ENCODE data around the gene LHX6. TPM values are rescaled to one million over a fixed set of nuclear protein-coding genes. Genes with fewer than 3 reads are reported as not detected.

Gene LHX6
- total and polyA plus RNA-seq, 9 of the 15 experiments (the other 6 are each of a cell fraction or from before 2014, with no cell fraction given), result 2.8 to 16.3 (median 7.9) TPM

DNA sequence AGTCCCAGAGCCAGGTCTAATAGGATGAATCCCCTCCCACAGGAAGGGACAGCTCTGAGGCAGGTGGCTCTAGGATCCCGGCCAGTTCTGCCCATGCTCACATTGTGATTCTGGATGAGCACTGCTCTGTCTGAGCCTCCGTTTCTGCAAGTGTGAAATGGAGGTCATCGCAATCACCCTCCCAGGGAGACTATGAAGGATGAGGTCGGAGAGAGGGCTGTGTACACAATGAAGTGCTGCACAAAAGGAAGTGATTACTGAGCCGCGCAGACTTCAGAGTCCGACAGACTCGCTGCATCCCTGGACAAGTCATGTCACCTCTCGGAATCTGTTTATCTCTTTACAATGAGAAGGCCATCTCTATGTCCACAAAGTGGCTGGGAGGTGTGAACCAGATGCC lies 21.7 kb downstream of the LHX6 start (continued):
- TF ChIP-seq, protein P1, sequence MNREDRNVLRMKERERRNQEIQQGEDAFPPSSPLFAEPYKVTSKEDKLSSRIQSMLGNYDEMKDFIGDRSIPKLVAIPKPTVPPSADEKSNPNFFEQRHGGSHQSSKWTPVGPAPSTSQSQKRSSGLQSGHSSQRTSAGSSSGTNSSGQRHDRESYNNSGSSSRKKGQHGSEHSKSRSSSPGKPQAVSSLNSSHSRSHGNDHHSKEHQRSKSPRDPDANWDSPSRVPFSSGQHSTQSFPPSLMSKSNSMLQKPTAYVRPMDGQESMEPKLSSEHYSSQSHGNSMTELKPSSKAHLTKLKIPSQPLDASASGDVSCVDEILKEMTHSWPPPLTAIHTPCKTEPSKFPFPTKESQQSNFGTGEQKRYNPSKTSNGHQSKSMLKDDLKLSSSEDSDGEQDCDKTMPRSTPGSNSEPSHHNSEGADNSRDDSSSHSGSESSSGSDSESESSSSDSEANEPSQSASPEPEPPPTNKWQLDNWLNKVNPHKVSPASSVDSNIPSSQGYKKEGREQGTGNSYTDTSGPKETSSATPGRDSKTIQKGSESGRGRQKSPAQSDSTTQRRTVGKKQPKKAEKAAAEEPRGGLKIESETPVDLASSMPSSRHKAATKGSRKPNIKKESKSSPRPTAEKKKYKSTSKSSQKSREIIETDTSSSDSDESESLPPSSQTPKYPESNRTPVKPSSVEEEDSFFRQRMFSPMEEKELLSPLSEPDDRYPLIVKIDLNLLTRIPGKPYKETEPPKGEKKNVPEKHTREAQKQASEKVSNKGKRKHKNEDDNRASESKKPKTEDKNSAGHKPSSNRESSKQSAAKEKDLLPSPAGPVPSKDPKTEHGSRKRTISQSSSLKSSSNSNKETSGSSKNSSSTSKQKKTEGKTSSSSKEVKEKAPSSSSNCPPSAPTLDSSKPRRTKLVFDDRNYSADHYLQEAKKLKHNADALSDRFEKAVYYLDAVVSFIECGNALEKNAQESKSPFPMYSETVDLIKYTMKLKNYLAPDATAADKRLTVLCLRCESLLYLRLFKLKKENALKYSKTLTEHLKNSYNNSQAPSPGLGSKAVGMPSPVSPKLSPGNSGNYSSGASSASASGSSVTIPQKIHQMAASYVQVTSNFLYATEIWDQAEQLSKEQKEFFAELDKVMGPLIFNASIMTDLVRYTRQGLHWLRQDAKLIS (CRISPR knock-in tag; IDR thresholded peaks at IDR 0.05), result no peak
- TF ChIP-seq MCM2 (IDR thresholded peaks at IDR 0.05; ENCODE audit: low read depth) (no peak), MTF1 (CRISPR knock-in tag; IDR thresholded peaks at IDR 0.05; ENCODE audit: borderline replicate concordance) (no peak), ESRRB (CRISPR knock-in tag; IDR thresholded peaks at IDR 0.05; ENCODE audit: borderline replicate concordance) (no peak), MTA2 (IDR thresholded peaks at IDR 0.05; ENCODE audit: low read depth) (no peak), L3MBTL2 (IDR thresholded peaks at IDR 0.05) (no peak), POLR2AphosphoS5 (IDR thresholded peaks at IDR 0.05; ENCODE audit: control insufficient read depth, insufficient read depth, low read depth, low read length) (no peak), ASH1L (IDR thresholded peaks at IDR 0.05; ENCODE audit: borderline replicate concordance, low read depth, partially characterized antibody) (no peak)
- TF ChIP-seq, protein P2, sequence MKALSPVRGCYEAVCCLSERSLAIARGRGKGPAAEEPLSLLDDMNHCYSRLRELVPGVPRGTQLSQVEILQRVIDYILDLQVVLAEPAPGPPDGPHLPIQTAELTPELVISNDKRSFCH (CRISPR knock-in tag; IDR thresholded peaks at IDR 0.05), result no peak
- TF ChIP-seq, protein P2 (tag; IDR thresholded peaks at IDR 0.05), result no peak

All from K562 (cell line).